Gastroesophageal sphincter (tissue), 4 donors: ENCODE data around the gene SSTR4. TPM values are rescaled to one million over a fixed set of nuclear protein-coding genes. Genes with fewer than 3 reads are reported as not detected.

Source experiments
- ATAC-seq: fragments of 150-250 bp; one replicate; pipeline ENCODE4 v1.9.1; 2016; ENCODE audit warnings: mild to moderate bottlenecking, moderate library complexity
- H3K27ac ChIP-seq, 4 donors: fragments of 200-600 bp; sonication (generic) in 3 of 4; 1 replicate in 3 of 4; 2 replicates in 1 of 4; pipeline ENCODE4 v1.5.1; 2016 to 2019
- H3K27me3 ChIP-seq: fragments of 200-600 bp; sonication (generic); one replicate; pipeline ENCODE4 v1.5.1; 2019
- H3K36me3 ChIP-seq, 2 donors: fragments of 200-600 bp; sonication (generic); one replicate each; pipeline ENCODE4 v1.5.1; 2019; ENCODE audit warnings: control low read depth in 1 of 2
- H3K4me1 ChIP-seq, 3 donors: fragments of 200-600 bp; sonication (generic); 1 replicate in 2 of 3; 2 replicates in 1 of 3; pipeline ENCODE4 v1.5.1; 2016 to 2019; ENCODE audit warnings: control low read depth in 2 of 3
- H3K4me3 ChIP-seq, 2 donors: fragments of 200-600 bp; sonication (generic); one replicate each; pipeline ENCODE4 v1.5.1; 2019; ENCODE audit warnings: mild to moderate bottlenecking in 1 of 2, moderate library complexity in 1 of 2
- H3K9me3 ChIP-seq, 3 donors: fragments of 200-600 bp; sonication (generic); one replicate each; pipeline ENCODE4 v1.5.1; 2017 to 2019; ENCODE audit warnings: control low read depth in 2 of 3
- CTCF ChIP-seq, 4 experiments: fragments of 200-600 bp in 2 of 4; fragments of 450-650 bp in 2 of 4; sonication (generic) in 1 of 4; IDR thresholded peaks; one replicate each; pipeline ENCODE4 v1.5.1; 2017 to 2019; ENCODE audit warnings: antibody characterized with exemption in 4 of 4, mild to moderate bottlenecking in 2 of 4, moderate library complexity in 2 of 4
- EP300 ChIP-seq: sonication (generic); formaldehyde crosslinking; IDR thresholded peaks from one replicate; pipeline ENCODE4 v1.6.1; 2017; ENCODE audit warnings: antibody characterized with exemption, mild to moderate bottlenecking
- POLR2A ChIP-seq, 2 donors: fragments of 450-650 bp; IDR thresholded peaks; one replicate each; pipeline ENCODE4 v1.6.1; 2017; ENCODE audit warnings: antibody characterized with exemption in 2 of 2, mild to moderate bottlenecking in 2 of 2, moderate library complexity in 1 of 2
- POLR2AphosphoS5 ChIP-seq: sonication (generic); formaldehyde crosslinking; IDR thresholded peaks from one replicate; pipeline ENCODE4 v1.6.1; 2017; ENCODE audit warnings: antibody characterized with exemption
- WGBS, 2 donors: methylation state at CpG; one replicate each; pipeline ENCODE4 v1.1.5; 2018; ENCODE audit warnings: low coverage in 1 of 2; 5-methylcytosine and 5-hydroxymethylcytosine counted together
- total RNA-seq, 4 donors: library from RNA; depleted of rRNA; stranded (reverse); fragments of >200 nt; gene quantifications; one replicate each; pipeline ENCODE4 v1.1.0, GENCODE V29; 2016

The SSTR4 gene
- total RNA-seq, 4 donors from 2014 or later = 0.58 TPM; not detected in 3

- H3K36me3 ChIP-seq = no peaks in the 10 kb centered on the region
- TF ChIP-seq EP300 (no peak), POLR2A (IDR thresholded peaks at IDR 0.05) (no peak), POLR2AphosphoS5 (no peak), CTCF (IDR thresholded peaks at IDR 0.05) (no peak)
- H3K9me3 ChIP-seq = peaks cover 0 to 8% (median 0%) of the 10 kb centered on the region in 3 donors
- peaks cover 5% of the 10 kb centered on the region for H3K27me3 ChIP-seq
- H3K4me1 ChIP-seq = no peaks in the 10 kb centered on the region
- no peak overlapping the region for H3K4me3 ChIP-seq
- ATAC-seq = no peak
- WGBS, 2 donors = 71 to 95% methylated on average over 2 of the region's 2 CpGs
- H3K27ac ChIP-seq = no peak overlapping the region
Observed at GRCh38 chr20:22998476-22998875, 36.6 kb upstream of the SSTR4 start.

GRCh38 chr20:22999756-23000155 lies 35.4 kb upstream of the SSTR4 start:
- WGBS, 2 donors = 73 to 90% methylated on average over 2 to 4 of the region's 4 CpGs
- H3K9me3 ChIP-seq = no peaks in the 10 kb centered on the region
- H3K4me3 ChIP-seq = no peak overlapping the region
- ATAC-seq = no peak
- H3K27me3 ChIP-seq = no peaks in the 10 kb centered on the region
- no peaks in the 10 kb centered on the region for H3K4me1 ChIP-seq
- H3K36me3 ChIP-seq = no peaks in the 10 kb centered on the region
- H3K27ac ChIP-seq = no peak overlapping the region
- TF ChIP-seq POLR2A (IDR thresholded peaks at IDR 0.05) (no peak), CTCF (IDR thresholded peaks at IDR 0.05) (no peak), EP300 (no peak), POLR2AphosphoS5 (no peak)

DNA sequence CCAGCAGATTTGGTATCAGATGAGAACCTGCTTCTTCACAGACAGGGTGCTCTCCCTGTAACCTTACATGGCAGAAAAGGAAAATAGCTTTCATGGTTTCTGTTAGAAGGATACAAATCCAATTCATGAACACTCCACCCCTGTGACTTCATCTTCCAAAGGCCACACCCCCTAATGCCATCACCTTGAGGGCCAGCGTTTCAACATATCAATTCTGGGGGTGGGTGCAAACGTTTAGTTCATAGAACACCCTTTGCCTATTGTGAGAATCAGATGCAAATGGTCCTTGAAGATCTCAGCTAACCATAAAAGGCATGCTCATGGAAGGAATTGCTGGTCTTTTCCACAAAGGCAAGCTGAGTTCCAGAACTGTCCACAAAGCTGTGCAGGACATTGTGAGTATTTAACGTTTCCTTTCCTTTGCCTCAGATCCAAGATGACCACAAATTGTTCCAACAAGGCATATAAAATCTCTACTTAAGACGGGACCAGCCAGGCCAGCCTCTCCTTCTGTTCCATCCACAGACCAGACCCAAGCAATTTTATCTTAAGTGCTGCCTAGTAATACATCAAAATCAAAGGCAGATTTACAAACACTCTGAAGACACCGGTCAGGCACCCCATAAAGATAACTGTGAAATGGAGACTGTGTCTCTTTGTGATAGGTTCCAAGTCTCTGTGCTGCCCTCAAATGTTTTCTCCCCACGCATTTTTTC lies 34.7 kb upstream of the SSTR4 start:
- no peak for ATAC-seq
- no peaks in the 10 kb centered on the region for H3K9me3 ChIP-seq
- no peak overlapping the region for H3K4me3 ChIP-seq
- H3K27me3 ChIP-seq = no peaks in the 10 kb centered on the region
- TF ChIP-seq POLR2AphosphoS5 = no peak
- no peak for TF ChIP-seq EP300
- no peak for TF ChIP-seq CTCF (IDR thresholded peaks at IDR 0.05)
- H3K27ac ChIP-seq = no peak overlapping the region
- H3K4me1 ChIP-seq = no peaks in the 10 kb centered on the region
- H3K36me3 ChIP-seq = no peaks in the 10 kb centered on the region
- WGBS, 2 donors = 51 to 61% methylated on average over 2 to 6 of the region's 6 CpGs

DNA sequence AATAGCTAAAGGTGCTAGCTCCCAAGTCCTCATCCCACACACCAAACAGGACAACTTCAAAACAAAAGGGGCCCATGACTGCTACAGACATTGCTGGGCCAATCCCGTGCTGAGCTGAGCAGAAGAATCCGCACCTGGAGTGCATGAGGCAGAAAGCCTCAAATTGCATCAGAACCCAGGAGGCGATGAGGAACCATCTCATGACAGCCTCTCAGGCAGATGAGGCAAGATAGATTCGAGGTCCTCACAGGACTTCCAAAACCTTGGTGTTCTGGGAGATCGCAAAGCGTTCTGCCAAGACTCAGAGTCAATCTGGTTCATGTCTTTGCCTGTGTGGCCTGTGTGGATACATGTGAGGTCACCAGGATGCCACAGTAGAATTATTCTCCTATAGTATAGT lies 32.8 kb upstream of the SSTR4 start:
- H3K27me3 ChIP-seq = no peaks in the 10 kb centered on the region
- H3K9me3 ChIP-seq = no peaks in the 10 kb centered on the region
- H3K27ac ChIP-seq = no peak overlapping the region
- no peak overlapping the region for H3K4me3 ChIP-seq
- TF ChIP-seq POLR2AphosphoS5 = no peak
- no peak for TF ChIP-seq CTCF (IDR thresholded peaks at IDR 0.05)
- no peaks in the 10 kb centered on the region for H3K4me1 ChIP-seq
- no peaks in the 10 kb centered on the region for H3K36me3 ChIP-seq
- WGBS, 2 donors = 80 to 92% methylated on average over 3 to 6 of the region's 6 CpGs
- ATAC-seq = no peak

- no peaks in the 10 kb centered on the region for H3K27me3 ChIP-seq
- no peaks in the 10 kb centered on the region for H3K36me3 ChIP-seq
- H3K9me3 ChIP-seq = no peaks in the 10 kb centered on the region
- ATAC-seq = no peak
- no peak for TF ChIP-seq EP300
- no peak for TF ChIP-seq POLR2AphosphoS5
- no peak for TF ChIP-seq CTCF (IDR thresholded peaks at IDR 0.05)
- TF ChIP-seq POLR2A (IDR thresholded peaks at IDR 0.05) = no peak
- no peaks in the 10 kb centered on the region for H3K4me1 ChIP-seq
- H3K27ac ChIP-seq = no peak overlapping the region
- H3K4me3 ChIP-seq = no peak overlapping the region
- WGBS, 2 donors = 80% methylated on average over 1 of the region's 1 CpG; no CpG with 5 or more reads in 1 of the 2 donors
Observed at GRCh38 chr20:23003077-23003635, 32.0 kb upstream of the SSTR4 start.
